Thyroid gland (tissue), 4 donors: Measurements from ENCODE around the gene MZF1.
A peak's percentile ranks its signal among the peaks of the same experiment; 100 is the strongest.

Experiments used
- CTCF ChIP-seq, 6 experiments: fragments of 200-600 bp in 3 of 6; fragments of 450-650 bp in 3 of 6; sonication (generic) in 3 of 6; IDR thresholded peaks; one replicate each; pipeline ENCODE4 v1.5.1; 2016 to 2019; ENCODE audit warnings: antibody characterized with exemption in 6 of 6, mild to moderate bottlenecking in 2 of 6, inconsistent platforms in 1 of 6, moderate library complexity in 1 of 6
- POLR2A ChIP-seq, 2 donors: fragments of 450-650 bp; IDR thresholded peaks; one replicate each; pipeline ENCODE4 v1.6.1; 2017; ENCODE audit warnings: antibody characterized with exemption in 2 of 2, mild to moderate bottlenecking in 2 of 2, moderate library complexity in 1 of 2

- TF ChIP-seq CTCF (IDR thresholded peaks at IDR 0.05): peak in 1 of 6 experiments; percentile 6
- TF ChIP-seq POLR2A (IDR thresholded peaks at IDR 0.05): peak in 1 of 2 donors; percentile 73
Observed at GRCh38 chr19:58575183-58576041, 2.3 kb upstream of the MZF1 start.
